HS-27A (cell line): ENCODE data around the gene POLR2J3.
"Not testable (repeated sequence)": the region's sequence is repeated elsewhere in the genome, so short reads cannot be mapped to it uniquely, and the experiment has no call there.

Experiments used
- DNase-seq: peaks from one replicate; pipeline ENCODE4 v3.0.0-alpha.2; 2012; ENCODE audit warnings: low read depth, missing footprints

Gene POLR2J3

GRCh38 chr7:102583495-102583894 lies 11.1 kb upstream of the POLR2J3 start:
- DNase-seq = not testable (repeated sequence)

- not testable (repeated sequence) for DNase-seq
Observed at GRCh38 chr7:102581722-102582121, 9.3 kb upstream of the POLR2J3 start.

GRCh38 chr7:102578486-102578885 lies 6.1 kb upstream of the POLR2J3 start:
- not testable (repeated sequence) for DNase-seq

- DNase-seq = not testable (repeated sequence)
Observed at GRCh38 chr7:102577315-102578240, 5.2 kb upstream of the POLR2J3 start.

- DNase-seq = not testable (repeated sequence)
Observed at GRCh38 chr7:102576363-102576762, 4.0 kb upstream of the POLR2J3 start.

GRCh38 chr7:102574607-102575006 lies 2.2 kb upstream of the POLR2J3 start:
- not testable (repeated sequence) for DNase-seq

GRCh38 chr7:102568620-102569019 lies 3.8 kb downstream of the POLR2J3 start:
- DNase-seq = not testable (repeated sequence)

GRCh38 chr7:102550808-102551422 lies 21.5 kb downstream of the POLR2J3 start, which contains the start of gene SPDYE2:
Gene SPDYE2, plus strand, starts transcription at chr7:102551226. Its CDS starts 2,030 bp downstream, at chr7:102553256.
- not testable (repeated sequence) for DNase-seq

- DNase-seq = not testable (repeated sequence)
Observed at GRCh38 chr7:102546353-102546752, 26.0 kb downstream of the POLR2J3 start.

GRCh38 chr7:102545288-102545687 lies 27.1 kb downstream of the POLR2J3 start:
- not testable (repeated sequence) for DNase-seq

GRCh38 chr7:102544372-102544771 lies 28.0 kb downstream of the POLR2J3 start:
- not testable (repeated sequence) for DNase-seq

GRCh38 chr7:102543596-102543995 lies 28.8 kb downstream of the POLR2J3 start, which contains the start of gene UPK3BL2:
Gene UPK3BL2, minus strand, starts transcription at chr7:102543696. Its CDS starts 60 bp downstream, at chr7:102543636.
- not testable (repeated sequence) for DNase-seq

- not testable (repeated sequence) for DNase-seq
Observed at GRCh38 chr7:102542771-102543170, 29.6 kb downstream of the POLR2J3 start.

GRCh38 chr7:102542083-102542482 lies 30.3 kb downstream of the POLR2J3 start:
- not testable (repeated sequence) for DNase-seq

- not testable (repeated sequence) for DNase-seq
Observed at GRCh38 chr7:102540604-102541003, 31.8 kb downstream of the POLR2J3 start.

GRCh38 chr7:102535062-102535615 lies 37.2 kb downstream of the POLR2J3 start:
- DNase-seq = not testable (repeated sequence)

- DNase-seq = not testable (repeated sequence)
Observed at GRCh38 chr7:102532127-102532526, 40.3 kb downstream of the POLR2J3 start.

- DNase-seq = not testable (repeated sequence)
Observed at GRCh38 chr7:102531583-102531982, 40.8 kb downstream of the POLR2J3 start.

- not testable (repeated sequence) for DNase-seq
Observed at GRCh38 chr7:102527822-102528793, 44.3 kb downstream of the POLR2J3 start.

- not testable (repeated sequence) for DNase-seq
Observed at GRCh38 chr7:102527182-102527581, 45.2 kb downstream of the POLR2J3 start.

- not testable (repeated sequence) for DNase-seq
Observed at GRCh38 chr7:102524803-102525202, 47.6 kb downstream of the POLR2J3 start.
